Endometrial microvascular endothelial cells (primary cell): ENCODE measurements around the gene CRTAC1. TPM values are rescaled to one million over a fixed set of nuclear protein-coding genes. Genes with fewer than 3 reads are reported as not detected.
"Not testable (repeated sequence)": the region's sequence is repeated elsewhere in the genome, so short reads cannot be mapped to it uniquely, and the experiment has no call there.

Source experiments
- in situ Hi-C: cut with HindIII; loops from 2 replicates; pipeline ENCODE4 v1.10.0; 2017; ENCODE audit warnings: low sequenced_read_pairs, low pct_unique_long_range_greater_than_20kb; ENCODE audit errors: inconsistent ontology term
- total RNA-seq: library from RNA; depleted of rRNA; stranded (reverse); fragments of >200 nt; gene quantifications from one replicate; pipeline ENCODE4 v1.2.3, GENCODE V29; 2015; ENCODE audit errors: inconsistent ontology term

CRTAC1 gene
- total RNA-seq, 1 donor from 2014 or later: not detected

DNA sequence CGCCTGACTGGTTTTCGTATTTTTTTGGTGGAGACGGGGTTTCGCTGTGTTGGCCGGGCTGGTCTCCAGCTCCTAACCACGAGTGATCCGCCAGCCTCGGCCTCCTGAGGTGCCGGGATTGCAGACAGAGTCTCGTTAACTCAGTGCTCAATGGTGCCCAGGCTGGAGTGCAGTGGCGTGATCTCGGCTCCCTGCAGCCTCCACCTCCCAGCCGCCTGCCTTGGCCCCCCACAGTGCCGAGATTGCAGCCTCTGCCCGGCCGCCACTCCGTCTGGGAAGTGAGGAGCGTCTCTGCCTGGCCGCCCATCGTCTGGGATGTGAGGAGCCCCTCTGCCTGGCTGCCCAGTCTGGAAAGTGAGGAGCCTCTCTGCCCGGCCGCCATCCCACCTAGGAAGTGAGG, 189.3 kb downstream of the CRTAC1 start:
- in situ Hi-C loops: not testable (repeated sequence)

- in situ Hi-C loops: no loop called here
These were observed 192.3 kb downstream of the CRTAC1 start for GRCh38 chr10:97838091-97838490.

DNA sequence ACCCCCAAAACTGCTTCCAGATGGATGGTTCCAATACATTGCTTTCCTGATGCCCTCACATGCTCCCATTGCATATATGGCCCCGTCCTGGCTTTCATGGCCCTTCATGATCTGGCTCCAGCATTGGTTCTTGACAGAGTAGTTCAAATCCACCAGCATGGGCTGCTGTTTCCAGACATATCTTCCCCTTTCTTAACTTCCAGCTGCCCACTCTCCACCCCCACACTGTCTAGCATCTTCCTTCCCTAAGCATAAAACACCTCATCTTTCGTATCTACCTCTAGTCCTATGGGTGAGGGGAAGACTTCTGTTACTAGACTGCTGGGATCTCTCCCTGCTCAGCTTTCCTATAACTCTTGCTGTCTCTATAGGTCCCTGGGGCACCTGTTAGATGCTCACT, 194.0 kb downstream of the CRTAC1 start:
- in situ Hi-C loops: no loop called here

DNA sequence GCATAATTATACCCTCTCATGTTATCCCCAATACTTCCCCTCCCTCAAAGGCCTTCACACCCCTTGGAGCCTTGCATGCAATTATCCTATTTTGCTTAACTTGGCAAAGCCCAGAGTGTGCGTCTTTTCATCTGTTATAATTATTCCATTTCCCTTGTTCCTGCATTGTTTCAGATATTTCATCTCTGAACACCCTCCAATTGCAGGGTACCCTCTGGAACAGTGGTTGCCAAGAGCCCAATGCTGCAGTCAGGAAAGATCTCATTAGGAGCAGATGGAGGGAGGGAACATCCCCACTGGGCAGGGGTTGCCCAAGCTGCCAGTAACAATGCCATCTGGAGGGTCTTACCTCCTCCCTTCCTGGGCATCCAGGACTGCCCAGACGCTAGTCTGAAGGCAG, 199.2 kb downstream of the CRTAC1 start:
- in situ Hi-C loops: no loop called here

GRCh38 chr10:97830064-97830463, 200.4 kb downstream of the CRTAC1 start:
- in situ Hi-C loops: no loop called here

- in situ Hi-C loops: no loop called here
These were observed 201.7 kb downstream of the CRTAC1 start for GRCh38 chr10:97828721-97829120.

GRCh38 chr10:97827702-97828291, 202.6 kb downstream of the CRTAC1 start:
- in situ Hi-C loops: no loop called here

GRCh38 chr10:97826892-97827291, 203.5 kb downstream of the CRTAC1 start:
- in situ Hi-C loops: no loop called here

GRCh38 chr10:97825020-97825760, 205.2 kb downstream of the CRTAC1 start:
- in situ Hi-C loops: no loop called here

- in situ Hi-C loops: no loop called here
These were observed 206.7 kb downstream of the CRTAC1 start for GRCh38 chr10:97823734-97824133.

GRCh38 chr10:97822261-97822687, 208.1 kb downstream of the CRTAC1 start:
- in situ Hi-C loops: no loop called here

GRCh38 chr10:97821308-97822038, 208.9 kb downstream of the CRTAC1 start:
- in situ Hi-C loops: no loop called here

DNA sequence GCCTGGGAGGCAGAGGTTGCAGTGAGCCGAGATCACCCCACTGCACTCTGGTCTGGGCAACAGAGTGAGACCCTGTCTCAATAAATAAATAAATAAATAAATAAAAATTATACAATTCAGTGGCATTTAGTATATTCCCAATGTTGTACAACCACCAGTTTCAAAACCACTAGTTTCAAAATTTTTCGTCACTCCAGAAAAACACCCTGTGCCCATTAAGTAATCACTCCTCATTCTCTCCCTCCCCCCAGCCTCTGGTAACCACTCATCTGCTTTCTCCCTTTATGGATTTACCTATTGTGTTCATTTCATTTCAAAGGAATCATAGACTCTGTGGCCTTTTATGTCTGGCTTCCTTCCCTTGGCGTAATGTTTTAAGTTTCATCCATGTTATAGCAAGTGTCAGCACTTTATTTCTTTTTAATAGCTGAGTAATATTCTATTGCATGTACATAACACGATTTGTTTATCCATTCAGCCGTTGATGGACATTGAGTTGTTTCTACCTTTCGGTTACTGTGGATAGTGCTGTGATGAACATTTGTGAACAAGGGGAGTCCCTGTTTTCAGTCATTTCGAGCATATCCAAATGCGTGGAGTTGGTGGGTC, 210.2 kb downstream of the CRTAC1 start:
- in situ Hi-C loops: no loop called here

DNA sequence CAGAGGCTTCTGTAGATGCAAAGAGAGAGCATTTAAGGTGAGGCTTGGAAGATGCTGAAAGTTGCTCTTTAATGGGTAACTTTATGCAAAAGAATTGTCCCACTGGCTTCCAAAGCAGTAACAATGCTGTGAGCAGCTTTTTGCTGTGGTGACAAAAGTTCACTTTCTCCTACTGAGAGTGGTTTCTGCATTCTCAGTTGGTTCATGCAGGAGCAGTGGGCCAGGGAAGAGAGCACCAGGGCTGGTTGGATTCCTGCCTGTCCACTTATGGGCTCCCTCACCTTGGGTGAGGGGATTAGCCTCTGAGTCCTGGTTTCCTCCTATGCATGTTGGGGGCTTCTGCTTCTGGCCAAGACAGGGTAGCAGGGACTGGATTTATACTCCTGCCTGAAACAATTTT, 211.8 kb downstream of the CRTAC1 start:
- in situ Hi-C loops: no loop called here

DNA sequence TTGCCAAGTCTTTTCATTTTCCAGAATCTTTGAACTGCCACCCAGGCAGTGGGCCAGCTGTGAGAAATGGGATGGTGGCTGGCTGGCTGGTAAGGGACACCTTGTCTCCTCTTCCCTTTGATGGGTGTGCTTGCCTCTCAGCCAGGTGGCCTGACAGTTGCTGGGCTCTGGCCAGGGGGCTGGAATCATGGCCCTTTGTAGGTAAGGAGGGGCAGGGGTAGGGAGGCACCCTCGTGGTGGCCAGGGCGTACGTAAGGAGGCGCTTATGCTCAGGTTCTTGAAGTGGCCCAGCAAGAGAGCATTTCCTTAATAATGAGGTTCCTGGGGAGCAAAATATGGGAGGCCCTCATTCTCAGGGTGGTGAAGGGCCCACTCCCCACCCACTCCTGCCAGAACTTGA, 213.8 kb downstream of the CRTAC1 start:
- in situ Hi-C loops: no loop called here

Other genes starting within 250 kb of the CRTAC1 start
- gene GOLGA7B, start 180.8 kb downstream of the CRTAC1 start, total RNA-seq: not detected
- 9.6 TPM for gene R3HCC1L, start 104.0 kb upstream of the CRTAC1 start, total RNA-seq
- 4.3 TPM for gene LOXL4, start 237.6 kb upstream of the CRTAC1 start, total RNA-seq